NB4 (cell line): ENCODE measurements around the gene PARP11.
A peak's percentile ranks its signal among the peaks of the same experiment; 100 is the strongest.
"Not testable (repeated sequence)": the region's sequence is repeated elsewhere in the genome, so short reads cannot be mapped to it uniquely, and the experiment has no call there.

Source experiments
- DNase-seq: peaks from one replicate; pipeline ENCODE4 v3.0.0; 2010; ENCODE audit warnings: low read depth
- H3K4me3 ChIP-seq: one replicate; pipeline ENCODE4 v1.5.1; 2011; ENCODE audit warnings: mild to moderate bottlenecking, low read depth, low read length, moderate library complexity
- CTCF ChIP-seq: IDR thresholded peaks from one replicate; pipeline ENCODE4 v1.5.1; 2012; ENCODE audit warnings: low read depth, low read length
- MAX ChIP-seq: IDR thresholded peaks from 2 replicates; pipeline ENCODE4 v1.6.1; 2011; ENCODE audit warnings: low read depth, low read length
- MYC ChIP-seq: IDR thresholded peaks from 2 replicates; pipeline ENCODE4 v1.6.1; 2011; ENCODE audit warnings: low read depth, low read length
- POLR2A ChIP-seq: IDR thresholded peaks from 2 replicates; pipeline ENCODE4 v1.6.1; 2011; ENCODE audit warnings: mild to moderate bottlenecking; ENCODE audit not compliant: insufficient read length; ENCODE audit errors: extremely low read depth

The PARP11 gene

DNA sequence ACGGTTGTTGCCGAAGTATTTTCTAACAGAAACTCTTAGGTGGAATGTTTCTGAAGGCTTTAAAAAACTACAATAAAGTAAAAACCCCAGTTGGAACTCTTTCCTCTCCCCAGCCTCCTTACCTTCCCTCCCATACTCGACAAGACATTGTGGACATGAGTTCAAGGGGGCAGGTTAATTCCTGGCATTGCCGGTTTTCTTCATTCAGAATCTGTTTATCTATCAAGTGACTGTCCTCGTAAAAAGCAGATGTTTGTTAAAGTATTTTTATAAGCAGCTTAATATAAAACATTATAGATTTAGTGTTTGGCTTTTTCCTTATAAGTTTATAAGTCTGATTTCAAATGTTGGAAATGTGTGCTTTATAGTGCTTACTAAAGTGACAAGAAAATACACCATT is 30.7 kb downstream of the PARP11 start:
- TF ChIP-seq CTCF = no peak
- TF ChIP-seq POLR2A = no peak
- no peak for TF ChIP-seq MAX
- no peak for TF ChIP-seq MYC
- H3K4me3 ChIP-seq = no peak overlapping the region
- no peak for DNase-seq

GRCh38 chr12:3841783-3842182 is 31.4 kb downstream of the PARP11 start:
- H3K4me3 ChIP-seq = no peak overlapping the region
- no peak for TF ChIP-seq CTCF
- TF ChIP-seq MYC = no peak
- no peak for TF ChIP-seq MAX
- TF ChIP-seq POLR2A = no peak
- no peak for DNase-seq

- H3K4me3 ChIP-seq, DNase-seq: not testable (repeated sequence)
These were observed 32.4 kb downstream of the PARP11 start for GRCh38 chr12:3840833-3841232.

GRCh38 chr12:3839745-3840144 is 33.5 kb downstream of the PARP11 start:
- DNase-seq = not testable (repeated sequence)

DNA sequence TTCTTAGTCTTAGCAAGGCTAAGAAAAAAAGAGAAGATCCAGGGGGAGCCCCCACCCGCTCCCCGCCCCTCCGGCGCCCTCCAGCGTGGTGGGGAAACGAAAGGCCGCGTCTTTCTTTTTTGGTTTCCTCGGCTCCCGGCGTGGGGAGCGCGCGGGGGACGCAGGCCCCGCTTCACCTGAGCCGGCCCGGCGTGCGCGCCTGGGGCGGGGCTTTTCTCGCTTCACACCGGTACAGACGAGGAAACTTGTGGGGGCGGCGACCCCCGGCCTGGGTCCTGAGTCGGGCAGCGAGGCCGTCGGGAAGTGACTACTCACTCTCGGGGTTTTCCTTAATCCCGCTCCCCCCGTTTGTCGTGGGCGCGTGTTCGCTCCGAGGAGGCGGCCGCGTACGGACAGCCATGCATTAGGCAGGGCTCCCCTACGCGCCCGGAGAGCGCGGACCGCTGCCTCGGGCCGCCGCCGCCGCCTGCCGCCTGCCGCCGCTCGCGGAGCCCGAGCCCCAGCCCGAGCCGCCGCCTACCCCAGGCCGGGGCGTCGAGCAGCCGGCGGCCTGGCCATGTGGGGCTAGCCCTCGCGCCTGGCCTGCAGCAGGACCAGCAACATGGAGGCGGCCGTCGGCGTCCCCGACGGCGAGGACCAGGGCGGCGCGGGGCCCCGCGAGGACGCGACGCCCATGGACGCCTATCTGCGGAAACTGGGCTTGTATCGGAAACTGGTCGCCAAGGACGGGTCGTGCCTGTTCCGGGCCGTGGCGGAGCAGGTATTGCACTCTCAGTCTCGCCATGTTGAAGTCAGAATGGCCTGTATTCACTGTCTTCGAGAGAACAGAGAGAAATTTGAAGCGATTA is 34.3 kb downstream of the PARP11 start:
- H3K4me3 ChIP-seq, DNase-seq: not testable (repeated sequence)

More at GRCh38 chr12:3839745-3840144, 33.5 kb downstream of the PARP11 start:
- not testable (repeated sequence) for H3K4me3 ChIP-seq

DNA sequence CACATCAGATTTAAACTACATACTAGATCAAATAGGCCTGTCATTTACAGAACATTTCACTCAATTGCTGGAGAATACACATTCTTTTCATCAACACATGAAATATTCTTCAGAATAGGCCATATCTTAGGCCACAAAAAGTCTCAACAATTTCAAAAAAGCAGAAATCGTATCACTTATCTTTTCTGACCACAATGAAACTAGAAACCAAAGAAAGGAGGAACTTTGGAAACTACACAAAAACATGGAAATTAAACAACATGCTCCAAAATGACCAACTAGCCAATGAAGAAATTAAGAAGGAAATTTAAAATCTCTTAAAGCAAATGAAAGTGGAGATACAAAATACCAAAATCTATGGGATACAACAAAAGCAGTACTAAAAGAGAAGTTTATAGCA is 35.1 kb downstream of the PARP11 start:
- TF ChIP-seq MYC (no peak), CTCF (no peak), POLR2A (no peak), MAX (no peak)
- H3K4me3 ChIP-seq = no peak overlapping the region
- DNase-seq = peak; percentile 14

- no peak for DNase-seq
- no peak overlapping the region for H3K4me3 ChIP-seq
- TF ChIP-seq MAX = no peak
- no peak for TF ChIP-seq MYC
- TF ChIP-seq POLR2A = no peak
- TF ChIP-seq CTCF = no peak
These were observed 36.1 kb downstream of the PARP11 start for GRCh38 chr12:3837049-3837448.
